Effector memory CD4-positive, alpha-beta T cell (primary cell): ENCODE measurements around the gene SMYD3.

Experiments
- DNase-seq, 3 donors: peaks; one replicate each; pipeline ENCODE4 v3.0.0-alpha.2; 2020
- H3K27ac ChIP-seq: 2 replicates; pipeline ENCODE4 v1.7.0; 2013; ENCODE audit warnings: mild to moderate bottlenecking, low read length, moderate library complexity; ENCODE audit not compliant: insufficient read depth, poor library complexity, severe bottlenecking
- H3K27me3 ChIP-seq: replicated peaks from 2 replicates; pipeline ENCODE4 v1.7.0; 2013; ENCODE audit warnings: mild to moderate bottlenecking, low read length; ENCODE audit not compliant: insufficient read depth, control insufficient read depth, poor library complexity, severe bottlenecking
- H3K36me3 ChIP-seq: 2 replicates; pipeline ENCODE4 v1.7.0; 2013; ENCODE audit warnings: mild to moderate bottlenecking, low read length, moderate library complexity; ENCODE audit not compliant: control insufficient read depth, insufficient read depth
- H3K4me1 ChIP-seq: 2 replicates; pipeline ENCODE4 v1.7.0; 2013; ENCODE audit warnings: low read length, mild to moderate bottlenecking; ENCODE audit not compliant: control insufficient read depth, insufficient read depth, poor library complexity, severe bottlenecking
- H3K4me3 ChIP-seq: 2 replicates; pipeline ENCODE4 v1.7.0; 2013; ENCODE audit warnings: low read length, low read depth, mild to moderate bottlenecking; ENCODE audit not compliant: insufficient read depth, poor library complexity, severe bottlenecking
- H3K9me3 ChIP-seq: 2 replicates; pipeline ENCODE4 v1.7.0; 2013; ENCODE audit warnings: mild to moderate bottlenecking, low read length, moderate library complexity; ENCODE audit not compliant: control insufficient read depth

The SMYD3 gene

GRCh38 chr1:246068217-246068512 is 438.9 kb downstream of the SMYD3 start:
- Histone ChIP-seq H3K36me3 (no peaks in the 10 kb centered on the region), H3K4me3 (no peak overlapping the region), H3K4me1 (no peaks in the 10 kb centered on the region), H3K27ac (no peak overlapping the region), H3K9me3 (no peaks in the 10 kb centered on the region), H3K27me3 (no peaks in the 10 kb centered on the region)
- DNase-seq: no peak

GRCh38 chr1:246067432-246068216 is 439.5 kb downstream of the SMYD3 start:
- H3K4me1 ChIP-seq: no peaks in the 10 kb centered on the region
- no peak for DNase-seq
- H3K27me3 ChIP-seq: no peaks in the 10 kb centered on the region
- H3K4me3 ChIP-seq: no peak overlapping the region
- H3K9me3 ChIP-seq: no peaks in the 10 kb centered on the region
- H3K27ac ChIP-seq: no peak overlapping the region
- H3K36me3 ChIP-seq: no peaks in the 10 kb centered on the region

DNA sequence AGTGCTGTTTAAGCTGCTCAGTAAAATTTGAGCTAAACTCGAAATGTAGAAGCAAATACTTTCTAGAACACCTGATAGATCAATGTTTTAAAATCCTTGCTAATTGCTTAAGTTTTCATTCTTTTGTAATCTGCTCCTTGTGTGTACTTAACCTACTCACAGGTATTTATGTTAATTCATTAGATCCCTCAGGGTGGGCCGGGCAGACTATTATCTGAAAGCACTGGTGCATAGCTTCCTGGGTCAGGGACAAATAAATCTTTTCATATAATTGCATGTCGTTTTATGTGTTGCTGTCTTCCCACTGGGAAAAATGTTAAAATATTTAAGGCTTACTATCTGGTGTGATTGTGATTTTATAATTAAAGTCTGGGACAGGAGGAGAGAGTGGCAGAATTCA is 440.5 kb downstream of the SMYD3 start:
- H3K36me3 ChIP-seq: no peaks in the 10 kb centered on the region
- H3K27me3 ChIP-seq: no peaks in the 10 kb centered on the region
- H3K4me3 ChIP-seq: no peak overlapping the region
- H3K9me3 ChIP-seq: no peaks in the 10 kb centered on the region
- no peak overlapping the region for H3K27ac ChIP-seq
- no peak for DNase-seq
- H3K4me1 ChIP-seq: no peaks in the 10 kb centered on the region

DNA sequence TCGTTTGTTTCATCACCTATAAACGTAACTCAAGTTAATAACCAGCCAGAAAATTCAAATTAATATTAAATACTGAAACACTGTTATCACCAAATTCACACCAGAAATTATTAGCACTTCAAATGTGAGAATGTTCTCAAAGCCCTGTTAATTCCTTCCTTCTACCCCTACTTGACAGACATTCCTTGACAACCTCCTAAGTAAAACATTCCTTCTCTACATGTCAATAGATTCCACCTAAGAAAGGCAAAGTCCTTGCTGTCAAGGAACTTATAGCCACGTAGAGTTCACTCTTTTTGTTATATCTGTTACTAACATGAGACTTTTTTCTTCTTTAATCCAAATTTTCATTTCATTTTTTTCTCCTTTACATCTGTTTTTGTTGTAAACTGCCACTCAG is 441.5 kb downstream of the SMYD3 start:
- DNase-seq: no peak
- Histone ChIP-seq H3K9me3 (no peaks in the 10 kb centered on the region), H3K4me3 (no peak overlapping the region), H3K4me1 (no peaks in the 10 kb centered on the region), H3K36me3 (no peaks in the 10 kb centered on the region), H3K27me3 (no peaks in the 10 kb centered on the region), H3K27ac (no peak overlapping the region)

DNA sequence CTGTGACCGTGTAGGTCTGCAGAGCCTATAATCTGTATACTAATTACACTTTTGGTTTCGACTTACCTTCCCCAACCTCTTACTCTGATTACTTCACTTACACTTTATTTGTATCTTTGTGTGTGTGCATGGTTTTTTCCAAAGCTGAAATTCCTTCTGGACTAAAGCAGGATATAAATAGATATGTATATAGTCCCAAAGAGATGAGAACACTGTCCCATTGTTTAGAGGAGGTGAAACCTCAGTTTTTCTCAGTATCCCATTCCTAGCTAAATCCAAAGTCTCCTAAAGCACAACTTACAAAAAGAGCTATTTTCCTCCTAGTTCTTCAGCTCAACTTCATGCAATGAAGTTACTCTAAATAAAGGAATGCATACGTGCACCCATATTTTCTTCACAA is 442.2 kb downstream of the SMYD3 start:
- DNase-seq: no peak
- Histone ChIP-seq H3K36me3 (no peaks in the 10 kb centered on the region), H3K9me3 (no peaks in the 10 kb centered on the region), H3K27me3 (no peaks in the 10 kb centered on the region), H3K27ac (no peak overlapping the region), H3K4me1 (no peaks in the 10 kb centered on the region), H3K4me3 (no peak overlapping the region)

GRCh38 chr1:246063013-246063616 is 444.0 kb downstream of the SMYD3 start:
- Histone ChIP-seq H3K27me3 (no peaks in the 10 kb centered on the region), H3K9me3 (no peaks in the 10 kb centered on the region), H3K27ac (no peak overlapping the region), H3K36me3 (no peaks in the 10 kb centered on the region), H3K4me1 (no peaks in the 10 kb centered on the region), H3K4me3 (no peak overlapping the region)
- DNase-seq: no peak

GRCh38 chr1:246058466-246058865 is 448.6 kb downstream of the SMYD3 start:
- Histone ChIP-seq H3K27me3 (no peaks in the 10 kb centered on the region), H3K4me1 (no peaks in the 10 kb centered on the region), H3K4me3 (no peak overlapping the region), H3K9me3 (no peaks in the 10 kb centered on the region), H3K27ac (no peak overlapping the region), H3K36me3 (no peaks in the 10 kb centered on the region)
- no peak for DNase-seq

GRCh38 chr1:246052603-246053002 is 454.5 kb downstream of the SMYD3 start:
- no peaks in the 10 kb centered on the region for H3K27me3 ChIP-seq
- no peak overlapping the region for H3K4me3 ChIP-seq
- no peaks in the 10 kb centered on the region for H3K4me1 ChIP-seq
- no peak overlapping the region for H3K27ac ChIP-seq
- DNase-seq: no peak
- no peaks in the 10 kb centered on the region for H3K36me3 ChIP-seq
- no peaks in the 10 kb centered on the region for H3K9me3 ChIP-seq

DNA sequence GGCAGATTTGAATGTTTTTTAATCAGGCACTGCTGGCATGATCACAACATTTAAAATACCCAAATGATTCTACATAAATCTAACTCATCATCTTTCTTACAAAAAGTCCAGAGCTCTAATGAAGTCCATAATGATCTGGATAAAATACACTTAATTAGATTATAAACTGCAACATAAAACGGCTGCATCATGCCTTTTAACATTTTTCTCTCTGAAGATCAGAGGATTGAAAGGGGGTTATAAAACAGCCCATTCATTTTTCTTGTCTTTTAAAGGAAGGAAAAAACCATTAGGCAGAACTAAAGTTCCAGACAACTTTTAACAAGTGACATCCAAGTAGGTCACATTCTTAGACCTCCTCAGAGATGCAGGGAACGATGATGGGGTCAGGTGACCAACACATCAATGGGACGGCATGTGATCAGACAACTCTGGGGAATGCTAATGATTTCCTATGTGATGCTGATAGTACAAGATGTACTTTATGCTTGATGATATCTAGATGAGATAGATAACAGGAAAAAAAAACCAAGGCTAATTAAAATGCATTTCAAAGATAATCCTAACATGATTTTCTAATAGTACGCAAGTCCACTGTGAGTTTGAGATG is 455.1 kb downstream of the SMYD3 start:
- Histone ChIP-seq H3K27ac (no peak overlapping the region), H3K4me3 (no peak overlapping the region), H3K4me1 (no peaks in the 10 kb centered on the region), H3K9me3 (no peaks in the 10 kb centered on the region), H3K36me3 (no peaks in the 10 kb centered on the region), H3K27me3 (no peaks in the 10 kb centered on the region)
- DNase-seq: no peak

- no peaks in the 10 kb centered on the region for H3K9me3 ChIP-seq
Measured at GRCh38 chr1:246048693-246049092, 458.4 kb downstream of the SMYD3 start.

More at GRCh38 chr1:246048693-246049092, 458.4 kb downstream of the SMYD3 start:
- DNase-seq: no peak
- Histone ChIP-seq H3K36me3 (no peaks in the 10 kb centered on the region), H3K4me3 (no peak overlapping the region), H3K27me3 (no peaks in the 10 kb centered on the region), H3K27ac (no peak overlapping the region), H3K4me1 (no peaks in the 10 kb centered on the region)
